Measurements from ENCODE around the gene SLC16A12.
"Not testable (repeated sequence)": the region's sequence is repeated elsewhere in the genome, so short reads cannot be mapped to it uniquely, and the experiment has no call there.

The SLC16A12 gene

DNA sequence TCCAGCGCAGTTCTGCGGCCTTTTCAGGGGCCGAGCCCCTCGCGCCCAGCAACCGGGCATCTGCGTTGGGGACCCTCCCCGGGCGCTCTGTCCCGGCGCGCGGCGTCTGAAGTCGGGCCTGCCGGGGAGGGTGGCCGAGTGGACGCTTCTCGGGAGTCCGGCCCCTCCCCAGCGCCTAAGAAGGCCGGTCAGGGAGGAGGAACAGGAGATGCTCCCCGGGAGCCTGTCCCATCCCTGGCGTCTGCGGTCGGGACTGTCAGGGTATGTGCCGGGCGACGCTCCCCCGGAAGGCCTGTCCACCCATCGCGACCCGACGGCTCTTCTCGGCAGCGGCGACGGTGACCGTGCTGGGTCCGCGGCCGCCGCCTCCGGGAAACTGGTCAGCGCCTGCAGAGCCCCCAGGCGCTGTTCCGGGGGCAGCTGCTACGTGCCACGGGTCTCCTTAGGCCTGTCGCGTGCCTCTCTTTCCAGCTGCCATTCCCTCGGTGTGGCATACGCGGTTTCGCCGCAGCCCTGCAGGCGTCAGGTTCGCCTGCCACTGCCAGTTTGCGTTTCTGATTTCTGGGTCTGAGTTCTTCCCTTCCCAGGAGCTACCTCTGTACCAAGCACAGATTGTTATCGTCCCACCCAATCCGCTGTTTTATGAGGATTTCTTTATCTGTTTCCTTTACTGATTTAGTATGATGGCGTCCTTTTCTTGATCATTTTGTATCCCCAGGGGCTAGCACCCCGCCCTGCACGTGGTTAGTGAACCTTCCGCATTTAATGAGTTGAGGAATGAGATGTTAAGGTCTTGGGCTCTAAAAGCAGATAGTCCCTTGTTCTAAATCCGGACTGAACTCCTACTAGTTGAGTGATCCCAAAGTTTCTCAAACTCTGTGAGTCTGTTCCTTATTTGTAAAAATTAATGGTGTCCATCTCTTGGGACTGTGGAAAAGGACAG is 120.2 kb downstream of the SLC16A12 start:
- peak; percentile 53 for DNase-seq

DNA sequence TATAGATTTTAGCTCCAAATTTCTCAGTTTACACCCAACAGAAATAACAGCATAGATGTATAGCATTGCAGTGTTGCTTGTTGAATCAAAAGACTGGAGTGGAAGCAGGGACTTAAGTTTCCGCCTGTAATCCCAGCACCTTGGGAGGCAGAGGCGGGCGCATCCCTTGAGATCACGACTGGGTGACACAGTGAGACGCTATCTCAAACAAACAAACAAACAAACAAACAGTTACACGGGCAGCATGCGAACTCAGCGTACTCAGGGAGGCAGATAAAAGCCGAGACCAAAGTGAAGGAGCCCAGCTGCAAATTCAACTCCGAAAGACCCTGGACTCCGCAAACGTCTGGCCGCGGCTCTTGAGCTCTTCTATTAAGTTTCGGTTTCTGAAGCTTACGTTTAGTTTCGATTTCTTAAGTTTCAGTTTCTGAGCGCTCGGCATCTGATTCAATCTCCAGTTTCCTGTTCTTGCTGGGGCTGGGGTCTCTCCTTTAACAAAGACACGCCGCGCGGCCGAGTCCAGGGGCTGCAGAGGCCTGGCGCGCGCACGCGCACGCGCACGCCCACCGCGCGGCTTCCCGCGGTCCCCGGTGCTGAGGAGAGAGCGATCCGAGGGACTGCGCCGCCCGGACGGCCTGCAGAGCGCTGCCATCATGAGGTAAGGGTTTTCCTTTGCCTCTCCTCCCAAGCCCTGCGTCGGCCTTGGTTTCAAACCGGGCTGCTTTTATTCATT is 121.1 kb downstream of the SLC16A12 start, which contains the start of gene IFIT5:
Gene IFIT5 (plus strand): TSS at position 423 of the 733 bp plus-strand sequence. CDS start 231 bp downstream, at position 654.
- DNase-seq = peak; percentile 78

DNA sequence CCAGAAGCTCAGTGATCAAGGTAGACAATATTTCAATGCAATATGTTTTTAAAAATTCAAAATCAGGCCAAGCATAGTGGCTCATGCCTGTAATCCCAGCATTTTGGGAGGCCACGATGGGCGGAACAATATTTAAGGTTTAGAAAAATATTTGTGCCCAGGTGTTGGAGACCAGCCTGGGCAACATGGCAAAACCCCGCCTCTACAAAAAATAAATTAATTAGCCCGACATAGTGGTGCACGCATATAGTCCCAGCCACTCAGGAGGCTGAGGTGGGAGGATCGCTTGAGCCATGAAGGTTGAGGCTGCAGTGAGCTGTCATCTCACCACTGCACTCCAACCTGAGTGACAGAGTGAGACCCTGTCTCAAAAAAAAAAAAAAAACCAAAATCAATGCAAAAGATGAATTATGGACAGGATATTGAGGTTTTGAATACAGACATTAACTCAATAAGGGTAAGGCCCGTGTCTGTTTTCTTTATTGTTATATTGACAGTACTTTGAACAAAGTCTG is 121.9 kb downstream of the SLC16A12 start:
- DNase-seq = no peak

DNA sequence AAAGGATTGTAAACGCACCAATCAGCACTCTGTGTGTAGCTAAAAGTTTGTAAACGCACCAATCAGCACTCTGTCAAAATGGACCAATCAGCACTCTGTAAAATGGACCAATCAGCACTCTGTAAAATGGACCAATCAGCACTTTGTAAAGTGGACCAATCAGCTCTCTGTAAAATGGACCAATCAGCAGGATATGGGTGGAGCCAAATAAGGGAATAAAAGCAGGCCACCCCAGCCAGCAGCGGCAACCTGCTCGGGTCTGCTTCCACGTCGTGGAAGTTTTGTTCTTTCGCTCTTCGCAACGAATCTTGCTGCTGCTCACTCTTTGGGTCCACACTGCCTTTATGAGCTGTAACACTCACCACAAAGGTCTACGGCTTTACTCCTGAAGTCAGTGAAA is 123.1 kb downstream of the SLC16A12 start:
- DNase-seq = peak; percentile 66

DNA sequence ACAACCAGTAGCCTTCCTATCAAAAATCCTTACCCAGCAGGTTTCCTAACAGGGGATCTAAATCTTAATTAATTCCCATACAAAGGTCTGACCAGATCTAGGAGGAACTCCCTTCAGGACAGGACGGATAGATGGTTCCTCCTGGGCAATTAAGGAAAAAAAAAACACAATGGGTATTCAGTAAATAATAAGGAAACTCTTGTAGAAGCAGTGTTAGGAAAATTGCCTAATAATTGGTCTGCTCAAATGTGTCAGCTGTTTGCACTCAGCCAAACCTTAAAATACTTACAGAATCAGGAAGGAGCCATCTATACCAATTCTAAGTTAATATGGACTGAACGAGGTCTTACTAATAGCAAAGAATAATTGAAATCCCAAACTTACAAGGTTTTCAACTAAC is 124.3 kb downstream of the SLC16A12 start:
- not testable (repeated sequence) for DNase-seq

DNA sequence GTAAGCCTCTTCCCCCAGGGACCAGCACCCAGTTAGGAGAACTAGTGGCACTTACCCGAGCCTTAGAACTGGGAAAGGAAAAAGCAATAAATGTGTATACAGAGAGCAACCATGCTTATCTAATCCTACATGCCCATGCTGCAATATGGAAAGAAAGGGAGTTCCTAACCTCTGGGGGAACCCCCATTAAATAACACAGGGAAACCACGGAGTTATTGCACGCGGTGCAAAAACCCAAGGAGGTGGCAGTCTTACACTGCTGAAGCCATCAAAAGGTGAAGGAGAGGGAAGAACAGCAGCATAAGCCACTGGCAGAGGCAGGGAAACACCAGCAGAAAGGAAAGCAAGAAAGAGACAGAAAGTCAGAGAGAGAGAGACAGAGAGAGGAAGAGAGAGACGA is 124.8 kb downstream of the SLC16A12 start:
- not testable (repeated sequence) for DNase-seq

DNA sequence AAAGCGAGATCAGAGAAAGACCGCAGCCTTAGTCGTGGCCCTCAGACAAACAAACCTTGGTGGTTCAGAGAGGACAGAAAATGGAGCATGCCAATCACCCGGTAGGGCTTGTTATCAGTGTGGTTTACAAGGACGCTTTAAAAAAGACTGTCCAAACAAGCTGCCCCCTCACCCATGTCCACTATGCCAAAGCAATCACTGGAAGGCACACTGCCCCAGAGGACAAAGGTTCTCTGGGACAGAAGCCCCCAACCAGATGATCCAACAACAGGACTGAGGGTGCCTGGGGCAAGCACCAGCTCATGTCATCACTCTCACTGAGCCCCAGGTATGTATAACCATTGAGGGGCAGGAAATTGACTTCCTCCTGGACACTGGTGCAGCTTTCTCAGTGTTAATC is 126.1 kb downstream of the SLC16A12 start:
- DNase-seq = not testable (repeated sequence)

DNA sequence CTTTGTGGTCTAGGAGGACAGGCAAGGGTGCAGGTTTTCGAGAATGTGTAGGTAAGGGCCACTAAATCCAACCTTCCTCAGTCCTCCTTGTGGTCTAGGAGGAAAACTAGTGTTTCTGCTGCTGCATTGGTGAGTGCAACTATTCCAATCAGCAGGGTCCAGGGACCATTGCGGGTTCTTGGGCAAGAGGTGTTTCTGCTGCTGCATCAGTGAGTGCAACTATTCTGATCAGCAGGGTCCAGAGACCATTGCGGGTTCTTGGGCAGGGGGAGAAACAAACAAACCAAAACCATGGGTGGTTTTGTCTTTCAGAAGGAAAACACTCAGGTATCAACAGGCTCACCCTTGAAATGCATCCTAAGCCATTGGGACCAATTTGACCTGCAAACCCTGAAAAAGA is 127.6 kb downstream of the SLC16A12 start:
- not testable (repeated sequence) for DNase-seq

DNA sequence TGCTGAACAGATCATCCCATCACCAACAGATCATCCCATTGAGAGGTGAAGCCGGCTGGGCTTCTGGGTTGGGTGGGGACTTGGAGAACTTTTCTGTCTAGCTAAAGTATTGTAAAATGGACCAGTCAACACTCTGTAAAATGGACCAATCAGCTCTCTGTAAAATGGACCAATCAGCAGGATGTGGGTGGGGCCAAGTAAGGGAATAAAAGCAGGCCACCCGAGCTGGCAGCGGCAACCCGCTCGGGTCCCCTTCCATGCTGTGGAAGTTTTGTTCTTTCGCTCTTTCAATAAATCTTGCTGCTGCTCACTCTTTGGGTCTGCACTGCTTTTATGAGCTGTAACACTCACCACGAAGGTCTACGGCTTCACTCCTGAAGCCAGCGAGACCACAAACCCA is 129.2 kb downstream of the SLC16A12 start:
- not testable (repeated sequence) for DNase-seq

DNA sequence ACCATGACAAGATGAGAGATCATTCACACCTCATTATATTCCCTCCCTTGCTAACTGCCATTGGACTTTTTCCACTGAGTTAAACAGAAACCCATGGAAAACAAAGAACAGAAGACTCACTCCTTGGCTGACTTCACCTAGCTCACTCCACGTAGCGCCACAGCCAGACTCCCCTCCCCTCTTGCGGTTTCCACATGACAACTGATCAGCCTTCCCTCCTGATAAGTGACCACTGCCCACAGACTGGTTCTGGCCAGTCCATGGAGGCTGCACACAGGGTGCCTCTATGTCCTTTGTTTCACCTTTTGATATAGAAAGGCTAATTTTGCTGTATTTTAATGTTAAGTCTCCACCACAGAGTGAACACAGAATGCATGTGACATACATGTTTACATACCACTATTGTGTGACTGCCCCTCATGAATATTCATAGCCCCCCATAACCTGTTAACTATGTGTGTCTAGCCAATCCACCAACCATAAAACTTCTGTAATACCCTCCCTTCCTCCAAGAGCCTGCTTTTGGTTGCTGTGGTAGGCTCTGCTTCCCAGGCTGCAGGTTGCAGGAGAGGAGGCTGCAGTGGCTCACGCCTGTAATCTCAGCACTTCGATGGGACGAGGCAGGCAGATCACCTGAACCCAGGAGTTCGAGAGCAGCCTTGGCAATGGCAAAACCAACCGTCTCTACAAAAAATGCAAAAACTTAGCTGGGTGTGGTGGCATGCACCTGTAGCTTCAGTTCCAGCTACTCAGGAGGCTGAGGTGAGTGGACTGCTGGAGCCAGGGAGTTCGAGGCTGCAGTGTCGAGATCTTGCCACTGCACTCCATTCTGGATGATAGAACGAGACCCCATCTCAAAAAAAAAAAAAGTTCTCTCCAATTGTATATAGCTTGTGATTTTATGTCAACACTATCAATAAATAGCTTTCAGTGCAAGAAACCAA is 131.0 kb downstream of the SLC16A12 start:
- DNase-seq = no peak

DNA sequence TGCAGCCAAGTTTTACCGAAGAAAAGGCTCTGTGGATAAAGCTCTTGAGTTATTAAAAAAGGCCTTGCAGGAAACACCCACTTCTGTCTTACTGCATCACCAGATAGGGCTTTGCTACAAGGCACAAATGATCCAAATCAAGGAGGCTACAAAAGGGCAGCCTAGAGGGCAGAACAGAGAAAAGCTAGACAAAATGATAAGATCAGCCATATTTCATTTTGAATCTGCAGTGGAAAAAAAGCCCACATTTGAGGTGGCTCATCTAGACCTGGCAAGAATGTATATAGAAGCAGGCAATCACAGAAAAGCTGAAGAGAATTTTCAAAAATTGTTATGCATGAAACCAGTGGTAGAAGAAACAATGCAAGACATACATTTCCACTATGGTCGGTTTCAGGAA is 132.4 kb downstream of the SLC16A12 start:
- no peak for DNase-seq

DNA sequence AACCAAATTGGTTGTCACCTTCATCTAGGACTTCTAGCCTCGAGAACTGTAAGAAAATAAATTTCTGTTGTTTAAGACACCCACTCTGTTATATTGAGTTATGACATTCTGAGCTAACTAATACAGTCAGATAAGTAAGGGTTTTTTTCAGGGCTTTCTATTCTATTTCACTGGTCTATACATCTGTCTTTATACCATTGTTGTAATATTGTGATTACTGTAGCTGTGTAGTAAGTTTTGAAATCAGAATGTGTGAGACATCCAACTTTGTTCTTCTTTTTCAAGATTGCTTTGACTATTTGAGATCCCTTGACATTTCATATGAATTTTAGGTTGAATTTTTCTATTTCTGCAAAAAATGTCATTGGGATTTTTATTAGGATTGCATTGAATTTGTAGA is 135.4 kb downstream of the SLC16A12 start:
- DNase-seq = no peak

DNA sequence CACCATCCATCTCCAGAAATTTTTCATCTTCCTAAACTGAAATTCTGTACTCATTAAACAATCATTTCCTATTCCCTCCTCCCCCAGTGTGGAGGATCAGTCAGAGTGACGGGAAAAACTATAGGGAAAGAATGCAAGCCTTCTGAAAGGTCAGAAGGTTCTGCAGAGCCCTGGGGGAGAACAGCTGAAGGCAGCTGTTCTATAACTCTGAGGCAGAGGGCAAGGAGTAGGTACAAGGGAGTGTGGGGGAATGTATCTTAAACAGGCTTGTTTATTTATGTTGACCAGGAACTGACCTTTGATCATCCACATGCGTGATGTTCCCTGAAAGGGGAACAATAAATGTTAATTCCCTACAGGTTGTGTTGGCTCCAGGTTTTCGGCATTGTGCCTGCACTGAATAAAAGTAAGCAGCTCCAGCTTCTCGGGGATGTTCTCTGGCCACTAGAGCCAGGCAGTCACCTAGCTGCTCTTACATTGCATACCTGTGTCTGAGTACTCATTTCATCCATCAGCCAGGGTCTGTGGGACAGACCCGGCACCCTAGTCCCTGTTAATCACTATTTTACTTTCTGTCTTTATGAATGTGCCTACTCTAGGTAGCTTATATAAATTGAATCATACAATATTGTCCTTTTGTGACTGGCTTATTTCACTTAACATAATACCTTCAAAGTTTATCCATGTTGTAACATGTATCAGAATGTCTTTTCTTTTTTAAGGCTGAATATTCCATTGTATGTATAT is 137.2 kb downstream of the SLC16A12 start:
- DNase-seq = no peak

DNA sequence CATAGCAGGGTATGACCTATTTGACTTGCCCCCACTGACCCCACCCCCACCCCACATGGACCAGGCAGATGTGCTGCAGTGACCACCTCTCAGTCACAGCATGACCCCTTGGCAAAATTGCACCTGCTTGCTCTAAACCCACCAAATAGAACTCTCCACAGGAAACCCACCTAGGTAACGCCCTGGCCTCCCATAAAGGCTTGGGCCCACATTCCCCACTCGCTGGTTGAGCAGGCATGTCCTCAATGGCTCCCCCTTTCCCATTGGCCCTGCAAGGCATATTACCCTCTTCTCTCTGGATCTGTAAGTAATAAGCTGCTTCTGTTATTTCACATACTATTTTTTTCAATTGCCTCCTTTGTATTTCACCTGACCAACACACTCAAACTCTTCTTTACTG is 140.3 kb downstream of the SLC16A12 start:
- DNase-seq = no peak

DNA sequence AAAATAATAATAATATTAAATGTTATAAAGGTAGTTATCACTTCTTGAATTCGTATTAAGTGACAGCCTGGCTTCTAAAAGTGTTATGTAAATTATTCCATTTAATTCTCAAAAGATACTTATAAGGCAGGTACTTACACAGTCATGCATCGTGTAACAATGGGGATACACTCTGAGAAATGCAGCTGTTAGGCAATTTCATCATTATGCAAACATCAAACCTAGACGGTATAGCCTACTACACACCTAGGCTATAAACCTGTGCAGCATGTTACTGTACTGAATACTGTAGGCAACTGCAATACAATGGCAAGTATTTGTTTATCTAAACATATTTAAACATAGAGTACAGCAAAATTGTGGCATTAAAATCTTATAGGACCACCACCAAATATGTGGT is 141.5 kb downstream of the SLC16A12 start:
- DNase-seq = no peak

DNA sequence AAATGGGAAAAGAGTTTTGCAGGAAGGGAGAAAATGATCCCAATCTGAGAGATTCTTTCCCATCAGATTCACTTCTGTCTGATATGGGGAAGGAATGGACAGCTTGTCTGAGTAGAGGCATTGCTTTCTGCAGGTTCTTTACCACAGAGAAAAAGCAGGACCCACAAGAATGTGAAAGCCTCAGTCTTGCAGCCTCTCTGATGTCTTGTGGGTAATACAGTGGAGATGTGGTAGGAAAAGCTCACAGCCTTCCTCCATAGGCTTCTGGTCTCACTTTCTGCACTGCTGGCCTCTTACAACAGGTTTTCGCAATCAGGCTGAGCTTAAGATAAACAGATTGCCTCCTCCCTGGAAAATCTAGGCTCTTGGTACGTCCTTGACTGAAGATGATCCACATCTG is 142.4 kb downstream of the SLC16A12 start:
- no peak for DNase-seq

DNA sequence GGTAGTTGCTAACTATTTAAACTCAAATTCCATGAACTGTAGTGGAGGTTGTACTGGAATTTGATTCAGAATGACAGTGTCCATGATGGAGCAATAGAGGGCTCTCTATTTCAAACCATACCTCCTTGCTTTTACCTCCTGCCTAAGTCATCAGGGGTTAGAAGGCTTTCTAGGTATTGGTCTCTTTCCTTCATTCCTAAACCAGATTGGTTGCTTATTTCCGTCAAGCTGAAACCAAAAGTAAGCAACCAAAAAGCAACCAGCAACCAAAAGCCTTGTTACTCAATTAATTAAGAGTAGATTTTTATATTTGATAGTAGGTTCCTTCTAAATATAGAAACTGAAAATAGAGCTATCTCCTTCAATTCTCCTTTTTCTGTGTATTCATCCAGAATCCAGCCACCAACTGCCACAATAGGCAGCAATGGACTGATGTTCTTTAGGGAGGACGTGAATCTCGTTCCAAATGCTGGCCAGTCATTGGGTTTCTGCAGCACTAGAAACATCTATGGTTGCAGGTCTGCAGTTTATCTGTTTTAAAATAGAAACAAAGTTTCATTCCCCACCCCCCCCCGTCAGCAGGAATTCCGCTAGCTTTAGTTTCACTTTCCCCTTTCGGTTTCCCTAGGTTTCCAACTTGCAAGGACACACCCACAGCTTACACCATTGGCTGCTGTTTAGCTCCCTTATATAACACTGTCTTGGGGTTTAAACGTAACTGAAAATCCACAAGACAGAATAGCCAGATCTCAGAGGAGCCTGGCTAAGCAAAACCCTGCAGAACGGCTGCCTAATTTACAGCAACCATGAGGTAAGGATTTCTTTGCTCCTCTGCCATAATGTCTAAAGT is 143.3 kb downstream of the SLC16A12 start, which contains the start of gene IFIT1:
Gene IFIT1 (plus strand): TSS at position 717 of the 850 bp plus-strand sequence. CDS start 90 bp downstream, at position 807.
- DNase-seq = peak; percentile 87

DNA sequence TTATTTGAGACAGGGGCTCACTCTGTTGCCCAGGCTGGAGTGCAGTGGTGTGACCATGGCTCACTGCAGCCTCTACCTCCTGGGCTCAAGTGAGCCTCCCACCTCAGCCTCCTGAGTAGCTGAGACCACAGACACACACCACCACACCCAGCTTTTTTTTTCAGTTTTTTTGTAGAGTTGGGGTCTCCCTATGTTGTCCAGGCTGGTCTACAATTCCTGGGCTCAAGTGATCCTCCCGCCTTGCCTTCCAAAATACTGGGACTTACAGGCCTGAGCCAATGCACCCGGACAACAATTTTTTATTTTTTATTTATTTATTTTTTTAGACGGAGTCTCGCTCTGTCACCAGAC is 144.2 kb downstream of the SLC16A12 start:
- DNase-seq = not testable (repeated sequence)

DNA sequence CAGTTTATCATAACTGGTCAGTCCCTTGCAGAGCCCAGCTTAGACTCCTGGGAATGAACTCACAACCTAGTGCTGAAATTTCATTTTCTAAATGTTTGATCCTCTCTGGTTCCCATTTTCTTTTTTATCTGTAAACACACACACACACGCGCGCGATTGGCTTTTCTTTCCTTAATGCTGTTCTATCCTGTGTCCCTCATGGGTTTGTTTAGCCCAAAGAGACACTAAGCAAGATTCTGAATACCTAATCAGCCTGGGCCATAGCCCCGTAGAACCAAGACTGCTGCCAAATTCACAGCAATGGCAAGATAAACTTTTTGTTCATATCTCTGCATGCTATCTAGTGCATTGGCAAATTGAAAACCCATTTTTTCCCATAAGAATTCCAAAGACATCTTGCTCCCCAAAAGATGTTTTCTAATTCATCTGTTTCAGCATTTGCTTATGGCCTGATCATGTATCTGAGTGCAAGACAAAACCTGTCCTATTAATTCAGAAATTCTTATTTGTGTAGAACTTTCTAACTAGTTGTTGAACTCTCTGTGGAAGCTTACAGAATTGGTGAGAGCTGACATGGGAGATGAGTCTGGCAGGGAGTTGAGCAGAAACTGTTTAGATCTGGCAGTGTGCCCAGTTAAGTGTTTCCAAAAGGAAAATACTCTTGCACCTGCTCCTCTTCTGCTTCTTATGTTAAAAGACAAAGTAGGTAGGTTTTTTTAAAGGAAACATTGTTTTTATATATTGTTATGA is 144.7 kb downstream of the SLC16A12 start:
- DNase-seq = no peak

DNA sequence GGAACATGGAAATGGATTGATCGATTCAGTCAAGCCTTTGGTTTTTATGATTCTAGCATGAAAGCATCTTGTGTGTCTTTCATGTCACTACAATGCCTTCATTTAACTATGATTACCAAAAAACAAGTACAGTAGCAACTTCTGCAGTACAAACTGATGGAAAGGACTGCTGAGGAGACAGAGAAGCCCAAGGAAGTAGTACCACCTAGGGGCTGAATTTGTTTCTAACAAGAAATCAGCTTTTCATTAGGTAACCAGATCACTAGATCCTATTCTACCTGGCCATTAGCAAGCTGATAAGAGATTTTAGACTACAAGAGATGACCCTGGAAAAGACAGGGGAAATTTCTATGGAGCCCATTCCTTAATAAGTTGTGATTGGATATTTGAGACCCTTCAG is 146.1 kb downstream of the SLC16A12 start:
- peak; percentile 41 for DNase-seq

Data from CD4-positive, alpha-beta T cell treated with Interleukin-21 for 1 hour (primary cell).